ENCODE measurements around the gene VCL.

VCL gene

DNA sequence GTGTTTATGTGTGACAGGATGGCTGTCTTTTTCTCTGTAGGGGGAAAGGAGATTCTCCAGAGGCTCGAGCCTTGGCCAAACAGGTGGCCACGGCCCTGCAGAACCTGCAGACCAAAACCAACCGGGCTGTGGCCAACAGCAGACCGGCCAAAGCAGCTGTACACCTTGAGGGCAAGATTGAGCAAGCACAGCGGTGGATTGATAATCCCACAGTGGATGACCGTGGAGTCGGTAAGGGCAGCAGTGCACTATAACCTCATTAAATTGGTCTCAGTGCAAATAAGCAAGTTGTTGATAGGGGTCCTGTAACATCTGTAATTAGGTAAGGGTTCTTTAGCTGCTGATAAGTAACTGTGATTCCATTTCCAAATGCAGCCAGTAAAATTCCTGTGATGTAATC, 96.3 kb downstream of the VCL start:
- TF ChIP-seq, protein P1, sequence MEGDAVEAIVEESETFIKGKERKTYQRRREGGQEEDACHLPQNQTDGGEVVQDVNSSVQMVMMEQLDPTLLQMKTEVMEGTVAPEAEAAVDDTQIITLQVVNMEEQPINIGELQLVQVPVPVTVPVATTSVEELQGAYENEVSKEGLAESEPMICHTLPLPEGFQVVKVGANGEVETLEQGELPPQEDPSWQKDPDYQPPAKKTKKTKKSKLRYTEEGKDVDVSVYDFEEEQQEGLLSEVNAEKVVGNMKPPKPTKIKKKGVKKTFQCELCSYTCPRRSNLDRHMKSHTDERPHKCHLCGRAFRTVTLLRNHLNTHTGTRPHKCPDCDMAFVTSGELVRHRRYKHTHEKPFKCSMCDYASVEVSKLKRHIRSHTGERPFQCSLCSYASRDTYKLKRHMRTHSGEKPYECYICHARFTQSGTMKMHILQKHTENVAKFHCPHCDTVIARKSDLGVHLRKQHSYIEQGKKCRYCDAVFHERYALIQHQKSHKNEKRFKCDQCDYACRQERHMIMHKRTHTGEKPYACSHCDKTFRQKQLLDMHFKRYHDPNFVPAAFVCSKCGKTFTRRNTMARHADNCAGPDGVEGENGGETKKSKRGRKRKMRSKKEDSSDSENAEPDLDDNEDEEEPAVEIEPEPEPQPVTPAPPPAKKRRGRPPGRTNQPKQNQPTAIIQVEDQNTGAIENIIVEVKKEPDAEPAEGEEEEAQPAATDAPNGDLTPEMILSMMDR (IDR thresholded peaks at IDR 0.05; ENCODE audit: insufficient read depth, missing control alignments): no peak
- DNase-seq (ENCODE audit: insufficient read length, low spot score) (no peak), FAIRE-seq (no peak)

DNA sequence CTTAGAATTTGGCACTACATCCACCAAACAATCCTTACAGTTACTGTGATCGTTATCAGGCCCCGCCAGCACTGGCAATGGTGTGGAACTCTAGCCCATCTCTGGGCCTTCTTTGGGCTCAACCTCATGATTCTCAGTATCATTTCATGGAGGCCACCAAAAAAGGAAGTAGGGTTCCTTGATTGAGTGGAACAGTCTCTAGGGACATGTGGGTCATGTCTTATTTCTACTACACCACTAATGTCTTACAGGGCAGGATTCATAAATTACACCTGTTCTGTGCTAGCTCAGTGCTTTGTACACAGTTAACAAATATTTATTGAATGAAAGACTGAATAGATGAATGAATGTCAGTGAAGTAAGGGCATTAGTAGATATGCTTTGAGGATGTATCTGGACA, 98.9 kb downstream of the VCL start:
- FAIRE-seq (no peak), DNase-seq (ENCODE audit: insufficient read length, low spot score) (no peak)
- TF ChIP-seq, protein P1 (IDR thresholded peaks at IDR 0.05; ENCODE audit: insufficient read depth, missing control alignments): no peak

DNA sequence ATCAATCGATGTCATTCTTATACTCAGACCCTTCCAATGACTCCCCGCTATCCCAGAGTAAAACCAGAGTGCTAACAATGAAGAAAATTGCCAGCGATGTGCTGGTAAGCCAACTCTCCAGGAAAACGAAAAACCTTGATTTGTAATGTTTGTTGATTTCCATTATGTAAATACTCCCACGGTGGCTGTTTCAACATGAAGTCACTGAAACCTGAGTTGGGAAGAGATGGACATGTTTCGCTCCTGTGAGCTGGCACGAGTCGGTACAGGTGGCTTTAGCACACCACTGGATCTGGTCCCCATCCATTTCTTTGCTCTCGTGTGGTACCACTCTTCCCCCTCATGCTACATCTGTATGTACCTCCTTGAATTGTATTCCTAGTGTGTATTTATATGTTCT, 99.9 kb downstream of the VCL start:
- FAIRE-seq: no peak
- TF ChIP-seq, protein P1 (IDR thresholded peaks at IDR 0.05; ENCODE audit: insufficient read depth, missing control alignments): no peak
- no peak for DNase-seq (ENCODE audit: insufficient read length, low spot score)

DNA sequence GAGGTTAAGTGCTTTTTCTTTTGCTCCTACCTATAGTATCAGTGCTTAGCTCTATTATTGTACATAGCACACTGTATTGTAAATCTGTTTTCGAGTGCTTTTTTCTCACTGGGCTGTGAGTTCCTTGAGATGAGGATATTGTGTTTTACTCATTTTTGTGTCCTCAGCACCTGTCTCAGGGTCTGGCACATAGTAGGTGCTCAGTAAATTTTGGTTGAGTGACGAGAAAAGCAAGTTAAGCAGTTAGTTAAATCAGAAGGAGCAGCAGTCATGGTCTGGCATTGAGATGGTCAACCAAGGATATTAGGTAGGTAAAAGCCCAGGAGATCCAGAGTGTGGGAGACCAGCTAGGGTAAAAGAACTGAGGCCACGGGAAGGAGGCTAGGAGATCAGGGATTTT, 101.5 kb downstream of the VCL start:
- DNase-seq (ENCODE audit: insufficient read length, low spot score) (no peak), FAIRE-seq (no peak)
- TF ChIP-seq, protein P1 (IDR thresholded peaks at IDR 0.05; ENCODE audit: insufficient read depth, missing control alignments): no peak

DNA sequence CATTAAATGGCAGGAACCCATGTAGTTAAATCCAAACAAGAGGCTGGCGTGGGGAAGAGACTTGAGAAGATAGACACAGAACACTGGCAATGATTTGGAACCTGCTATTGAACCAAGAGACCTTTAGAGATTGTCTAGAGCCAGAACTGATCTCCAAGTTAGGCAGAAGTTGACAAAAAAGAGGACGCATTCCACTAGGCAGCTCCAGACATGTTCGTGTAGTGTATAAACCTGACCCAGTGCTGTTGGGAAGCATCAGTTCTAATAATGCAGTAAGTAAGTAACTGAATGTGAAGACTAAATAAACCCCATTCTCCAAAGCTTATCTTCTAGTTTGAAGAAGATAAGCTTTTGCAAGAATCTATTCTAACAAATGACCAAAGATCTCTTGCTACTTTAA, 101.9 kb downstream of the VCL start:
- FAIRE-seq (no peak), DNase-seq (ENCODE audit: insufficient read length, low spot score) (no peak)
- TF ChIP-seq, protein P1 (IDR thresholded peaks at IDR 0.05; ENCODE audit: insufficient read depth, missing control alignments): no peak

DNA sequence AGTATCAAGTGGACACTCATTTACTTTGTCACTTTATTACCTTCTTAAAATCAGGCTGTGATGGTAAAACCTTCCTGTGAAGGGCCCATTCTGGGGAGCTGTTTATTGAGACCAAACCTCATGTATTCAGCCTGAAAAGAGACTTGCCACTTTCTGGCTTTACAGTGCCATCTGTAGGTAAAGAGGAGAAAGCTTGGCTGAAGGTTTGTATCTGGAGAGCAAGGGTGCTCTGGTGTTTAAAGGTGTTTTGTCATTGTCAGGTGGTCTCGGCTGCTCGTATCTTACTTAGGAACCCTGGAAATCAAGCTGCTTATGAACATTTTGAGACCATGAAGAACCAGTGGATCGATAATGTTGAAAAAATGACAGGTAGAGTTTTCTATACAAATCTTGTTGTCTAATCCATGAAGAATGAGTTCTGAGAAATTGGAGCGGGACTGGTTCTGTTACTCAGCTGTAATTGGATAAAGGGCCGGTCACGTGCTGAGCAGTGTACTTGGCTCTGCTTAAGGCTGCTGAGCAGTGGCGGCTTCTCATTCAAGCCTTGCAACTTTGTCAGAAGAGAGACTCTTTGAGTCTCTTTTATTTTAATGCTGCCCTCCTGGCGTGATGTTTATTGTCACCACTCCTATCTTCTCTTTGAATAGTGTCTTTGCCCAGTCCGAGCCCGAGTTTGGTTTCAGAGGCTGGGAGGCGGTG, 105.8 kb downstream of the VCL start:
- DNase-seq (ENCODE audit: insufficient read length, low spot score) (no peak), FAIRE-seq (no peak)
- TF ChIP-seq, protein P1 (IDR thresholded peaks at IDR 0.05; ENCODE audit: insufficient read depth, missing control alignments): peak; percentile 39

DNA sequence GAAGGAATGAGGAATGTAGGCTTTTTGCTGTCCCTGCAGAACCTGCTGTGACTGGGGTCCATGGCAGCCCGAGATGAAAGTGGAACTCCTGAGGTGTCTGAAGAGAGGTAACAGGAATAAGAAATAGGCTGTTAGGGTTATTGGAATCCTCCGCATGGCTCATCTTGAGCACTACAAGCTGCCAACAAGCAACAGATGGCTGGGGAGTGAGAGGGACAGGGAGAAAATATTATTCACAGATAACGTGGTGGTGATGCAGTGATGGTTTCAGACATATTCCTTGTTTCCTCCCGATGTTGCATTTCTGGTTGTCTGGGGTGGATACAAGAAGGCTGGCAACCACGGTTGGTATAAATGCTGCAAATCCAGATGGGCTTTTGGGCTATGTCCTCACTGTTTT, 106.6 kb downstream of the VCL start:
- no peak for DNase-seq (ENCODE audit: insufficient read length, low spot score)
- FAIRE-seq: no peak
- TF ChIP-seq, protein P1 (IDR thresholded peaks at IDR 0.05; ENCODE audit: insufficient read depth, missing control alignments): no peak

All from D721Med (cell line).